Measurements from ENCODE around the gene ADGRB3.
"Not testable (repeated sequence)": the region's sequence is repeated elsewhere in the genome, so short reads cannot be mapped to it uniquely, and the experiment has no call there.

ADGRB3 gene

GRCh38 chr6:68651011-68651985 is 16.2 kb downstream of the ADGRB3 start:
- DNase-seq, result peak; percentile 32

GRCh38 chr6:68652117-68652536 is 17.0 kb downstream of the ADGRB3 start:
- no peak for DNase-seq

GRCh38 chr6:68653074-68653705 is 18.1 kb downstream of the ADGRB3 start:
- no peak for DNase-seq

GRCh38 chr6:68653706-68654089 is 18.6 kb downstream of the ADGRB3 start:
- no peak for DNase-seq

DNA sequence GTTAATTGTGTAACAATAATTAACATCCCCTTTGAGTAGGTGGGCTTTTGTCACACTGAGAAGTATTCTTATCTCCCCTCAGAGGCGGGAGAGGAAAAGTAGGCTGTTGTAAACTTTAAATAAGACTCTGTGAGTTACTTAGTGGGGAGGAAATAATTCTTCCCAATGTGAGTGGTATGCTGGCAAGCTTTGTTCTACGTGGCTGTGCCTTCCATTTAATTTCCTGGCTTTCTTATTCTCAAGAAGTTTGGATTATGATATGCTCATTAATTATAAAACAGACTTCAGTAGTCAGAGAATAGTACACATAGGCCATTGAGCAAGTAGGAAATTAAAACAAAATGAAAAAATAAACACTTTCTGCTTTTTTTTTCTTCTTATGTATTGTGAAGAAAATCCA is 19.1 kb downstream of the ADGRB3 start:
- no peak for DNase-seq

DNA sequence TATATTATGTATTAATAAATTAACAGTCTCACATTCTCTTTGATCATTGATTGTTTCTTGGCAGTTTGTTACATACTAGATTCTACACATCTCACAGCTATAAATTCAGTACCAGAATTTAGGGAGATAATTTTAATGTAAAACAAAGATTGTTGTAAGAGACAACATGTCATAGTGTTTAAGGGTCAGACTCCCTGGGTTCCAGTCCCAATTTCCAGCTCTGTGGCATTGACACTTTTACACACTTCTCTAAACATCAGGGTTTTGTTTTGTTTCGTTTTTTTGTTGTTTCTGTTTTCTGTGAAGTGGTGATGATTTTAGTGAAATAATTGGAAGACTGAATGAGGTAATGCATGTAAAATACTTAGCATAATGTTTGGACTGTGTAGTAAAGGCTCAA is 19.9 kb downstream of the ADGRB3 start:
- DNase-seq, result no peak

GRCh38 chr6:68657374-68658139 is 22.5 kb downstream of the ADGRB3 start:
- DNase-seq, result no peak

DNA sequence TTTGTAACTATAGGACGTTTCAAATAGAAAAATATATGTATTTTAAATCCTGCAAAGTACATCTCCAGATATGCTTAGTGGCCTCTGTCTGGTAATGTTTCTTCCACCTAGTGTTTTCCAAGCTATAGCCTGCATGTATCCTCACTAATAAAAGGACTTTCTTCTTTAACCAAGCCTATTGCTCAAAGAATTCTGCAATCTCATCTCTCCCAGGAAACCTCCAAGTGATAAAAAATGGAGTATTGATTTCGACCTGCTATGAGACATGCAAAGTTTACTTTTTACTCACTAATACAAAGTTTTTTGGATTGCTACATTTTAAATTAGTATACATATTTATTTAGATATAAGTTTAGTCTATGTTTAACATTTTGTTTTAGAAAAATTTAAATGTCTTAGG is 23.3 kb downstream of the ADGRB3 start:
- DNase-seq, result no peak

- DNase-seq, result no peak
Observed at GRCh38 chr6:68673255-68673654, 38.2 kb downstream of the ADGRB3 start.

GRCh38 chr6:68675548-68675947 is 40.5 kb downstream of the ADGRB3 start:
- no peak for DNase-seq

DNA sequence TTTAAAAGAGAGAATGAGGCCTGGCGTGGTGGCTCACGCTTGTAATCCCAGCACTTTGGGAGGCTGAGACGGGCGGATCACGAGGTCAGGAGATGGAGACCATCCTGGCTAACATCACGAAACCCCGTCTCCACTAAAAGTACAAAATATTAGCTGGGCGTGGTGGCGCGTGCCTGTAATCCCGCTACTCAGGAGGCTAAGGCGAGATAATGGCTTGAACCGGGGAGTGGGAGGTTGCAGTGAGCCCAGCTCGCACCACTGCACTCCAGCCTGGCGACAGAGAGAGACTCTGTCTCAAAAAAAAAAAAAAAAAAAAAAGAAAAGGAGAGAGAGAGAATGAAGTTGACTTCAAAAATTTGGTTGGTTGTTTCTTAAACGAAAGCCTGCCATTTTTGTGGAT is 41.0 kb downstream of the ADGRB3 start:
- not testable (repeated sequence) for DNase-seq

DNA sequence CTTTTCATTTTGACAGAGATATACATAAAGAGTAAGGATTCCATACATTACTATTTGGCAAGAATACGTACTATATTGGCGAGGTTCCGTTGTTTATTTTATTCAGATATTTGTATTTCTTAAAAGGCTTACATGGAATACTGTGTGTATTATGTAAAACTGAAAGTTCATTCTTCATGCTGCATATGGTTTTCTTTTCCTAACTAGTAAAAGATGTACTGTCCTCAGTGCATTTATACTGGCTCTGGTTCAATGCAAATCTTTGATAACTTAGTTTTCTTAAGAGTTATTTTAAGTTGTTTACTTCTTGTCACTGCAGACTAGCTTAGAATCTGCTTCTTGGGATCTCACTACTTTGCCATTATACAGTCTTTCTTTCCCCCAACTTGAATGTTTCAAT is 42.0 kb downstream of the ADGRB3 start:
- DNase-seq, result no peak

- no peak for DNase-seq
Observed at GRCh38 chr6:68679399-68679798, 44.3 kb downstream of the ADGRB3 start.

GRCh38 chr6:68680264-68680663 is 45.2 kb downstream of the ADGRB3 start:
- no peak for DNase-seq

- no peak for DNase-seq
Observed at GRCh38 chr6:68689910-68690309, 54.8 kb downstream of the ADGRB3 start.

DNA sequence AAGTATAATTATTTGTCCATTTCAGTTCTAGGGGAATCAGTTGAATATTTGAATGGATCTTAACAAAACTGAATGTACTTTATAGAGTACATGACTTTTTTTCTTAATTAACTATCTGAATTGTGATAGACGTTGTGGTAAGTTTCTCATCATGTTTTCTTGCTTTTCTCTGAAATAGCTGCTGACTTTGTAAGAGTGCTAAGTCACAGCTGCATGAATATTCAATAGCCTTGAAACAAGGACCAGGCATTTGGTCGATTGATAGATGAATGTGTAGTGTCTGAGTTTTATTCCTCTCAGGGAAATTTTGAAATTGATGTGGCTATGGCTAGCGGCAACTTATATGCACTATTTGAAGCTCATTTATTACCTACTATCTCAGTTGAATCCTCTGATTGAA is 56.0 kb downstream of the ADGRB3 start:
- DNase-seq, result no peak

DNA sequence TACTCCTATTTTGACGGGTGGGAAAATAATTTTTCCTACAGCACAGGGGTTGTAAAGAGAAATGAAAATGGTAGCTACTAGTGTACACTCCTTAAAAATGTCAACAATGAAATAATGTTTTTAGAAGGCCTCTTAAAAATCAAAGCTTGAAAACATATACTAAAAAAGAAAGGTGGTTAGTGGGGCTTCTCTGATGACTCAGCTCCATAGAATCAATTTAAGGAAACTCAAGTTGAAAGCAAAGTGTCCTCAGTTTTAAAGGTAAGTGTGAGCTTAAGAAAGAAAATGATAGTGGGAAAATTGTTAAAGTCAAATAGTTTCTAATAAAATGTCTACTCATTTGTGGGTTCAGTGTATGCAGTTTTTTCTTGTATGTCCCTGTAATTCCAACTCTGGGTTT is 58.2 kb downstream of the ADGRB3 start:
- no peak for DNase-seq

GRCh38 chr6:68695403-68695802 is 60.3 kb downstream of the ADGRB3 start:
- no peak for DNase-seq

GRCh38 chr6:68695838-68696237 is 60.8 kb downstream of the ADGRB3 start:
- DNase-seq, result no peak

DNA sequence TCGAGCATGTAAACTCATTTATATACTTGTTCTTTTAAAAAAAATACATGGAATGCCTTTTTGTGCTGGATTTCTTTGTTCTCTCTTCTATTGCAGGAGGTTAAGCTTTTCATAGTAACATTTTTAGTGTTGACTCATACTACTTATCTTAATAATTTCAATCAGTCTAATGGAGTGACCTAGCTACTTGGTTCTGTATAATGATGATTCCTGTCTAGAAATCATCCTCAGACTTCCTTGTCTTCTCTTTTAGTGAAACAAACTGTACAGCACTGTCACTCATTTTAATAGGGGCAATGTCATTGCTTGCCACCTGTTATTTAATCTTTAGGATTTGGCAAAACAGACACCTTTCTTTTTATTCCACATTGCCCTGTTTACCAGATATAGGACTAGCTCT is 62.3 kb downstream of the ADGRB3 start:
- DNase-seq, result no peak

DNA sequence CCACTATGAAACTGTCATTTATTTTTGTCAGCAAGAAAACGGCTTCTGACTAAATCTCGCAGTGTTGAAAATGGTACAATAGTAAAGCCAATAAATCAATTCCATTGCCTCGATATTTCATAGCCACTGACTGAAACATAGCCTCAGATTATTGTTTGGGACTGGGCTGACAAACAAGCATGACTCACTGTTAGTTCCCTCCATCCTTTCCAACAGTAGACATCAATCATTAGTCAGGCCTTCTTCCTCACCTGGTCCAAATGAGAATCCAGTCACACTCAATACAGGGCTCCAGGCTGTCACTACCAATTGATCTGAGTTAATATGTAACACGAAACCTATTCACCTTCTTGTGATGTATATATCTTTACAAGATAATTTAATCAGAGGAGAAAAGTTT is 66.1 kb downstream of the ADGRB3 start:
- no peak for DNase-seq

- no peak for DNase-seq
Observed at GRCh38 chr6:68704485-68704884, 69.4 kb downstream of the ADGRB3 start.

- no peak for DNase-seq
Observed at GRCh38 chr6:68709091-68709490, 74.0 kb downstream of the ADGRB3 start.

GRCh38 chr6:68709882-68710281 is 74.8 kb downstream of the ADGRB3 start:
- no peak for DNase-seq
